ENCODE results near the gene TADA1. TPM values are rescaled to one million over a fixed set of nuclear protein-coding genes. Genes with fewer than 3 reads are reported as not detected.
"Not testable (repeated sequence)": the region's sequence is repeated elsewhere in the genome, so short reads cannot be mapped to it uniquely, and the experiment has no call there.

TADA1 gene
- total RNA-seq, 1 donor from 2014 or later, result 14.7 TPM

DNA sequence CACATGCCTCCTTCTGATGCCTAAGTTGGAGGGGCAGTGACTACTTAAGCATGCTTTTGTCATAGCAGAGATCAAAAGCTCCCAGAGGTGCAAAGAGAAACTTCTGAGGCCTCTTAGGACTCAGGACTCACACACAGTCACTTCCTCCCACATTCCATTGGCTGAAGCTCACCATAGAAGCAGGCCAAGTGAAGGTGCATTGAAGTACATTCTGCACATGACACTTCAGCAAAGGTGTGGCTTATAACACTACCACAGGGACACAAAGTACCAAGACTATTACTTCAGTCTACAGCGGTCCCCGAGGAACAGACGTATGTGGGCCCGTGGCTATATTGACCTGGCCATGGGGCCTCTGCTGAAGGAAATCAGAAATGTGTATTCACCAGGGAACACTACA, 39.3 kb downstream of the TADA1 start:
- Histone ChIP-seq H3K27me3 (ENCODE audit: control insufficient read depth, insufficient read depth, low read length) (no peaks in the 10 kb centered on the region), H3K4me3 (ENCODE audit: low read depth, low read length) (no peak overlapping the region), H3K36me3 (ENCODE audit: control insufficient read depth, insufficient read depth, low read length) (peaks cover 5% of the 10 kb centered on the region)
- FAIRE-seq, result no peak
- TF ChIP-seq, protein P1, sequence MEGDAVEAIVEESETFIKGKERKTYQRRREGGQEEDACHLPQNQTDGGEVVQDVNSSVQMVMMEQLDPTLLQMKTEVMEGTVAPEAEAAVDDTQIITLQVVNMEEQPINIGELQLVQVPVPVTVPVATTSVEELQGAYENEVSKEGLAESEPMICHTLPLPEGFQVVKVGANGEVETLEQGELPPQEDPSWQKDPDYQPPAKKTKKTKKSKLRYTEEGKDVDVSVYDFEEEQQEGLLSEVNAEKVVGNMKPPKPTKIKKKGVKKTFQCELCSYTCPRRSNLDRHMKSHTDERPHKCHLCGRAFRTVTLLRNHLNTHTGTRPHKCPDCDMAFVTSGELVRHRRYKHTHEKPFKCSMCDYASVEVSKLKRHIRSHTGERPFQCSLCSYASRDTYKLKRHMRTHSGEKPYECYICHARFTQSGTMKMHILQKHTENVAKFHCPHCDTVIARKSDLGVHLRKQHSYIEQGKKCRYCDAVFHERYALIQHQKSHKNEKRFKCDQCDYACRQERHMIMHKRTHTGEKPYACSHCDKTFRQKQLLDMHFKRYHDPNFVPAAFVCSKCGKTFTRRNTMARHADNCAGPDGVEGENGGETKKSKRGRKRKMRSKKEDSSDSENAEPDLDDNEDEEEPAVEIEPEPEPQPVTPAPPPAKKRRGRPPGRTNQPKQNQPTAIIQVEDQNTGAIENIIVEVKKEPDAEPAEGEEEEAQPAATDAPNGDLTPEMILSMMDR (IDR thresholded peaks at IDR 0.05; ENCODE audit: insufficient read depth, low read length, severe bottlenecking), result no peak
- peak; percentile 78 for DNase-seq (ENCODE audit: low read depth)

GRCh38 chr1:166829762-166830161, 46.3 kb downstream of the TADA1 start:
- not testable (repeated sequence) for FAIRE-seq; H3K4me3 ChIP-seq (ENCODE audit: low read depth, low read length); H3K27me3 ChIP-seq (ENCODE audit: control insufficient read depth, insufficient read depth, low read length); H3K36me3 ChIP-seq (ENCODE audit: control insufficient read depth, insufficient read depth, low read length); DNase-seq (ENCODE audit: low read depth)

- Histone ChIP-seq H3K36me3 (ENCODE audit: control insufficient read depth, insufficient read depth, low read length) (no peaks in the 10 kb centered on the region), H3K4me3 (ENCODE audit: low read depth, low read length) (no peak overlapping the region), H3K27me3 (ENCODE audit: control insufficient read depth, insufficient read depth, low read length) (no peaks in the 10 kb centered on the region)
- FAIRE-seq (no peak), DNase-seq (ENCODE audit: low read depth) (no peak)
- TF ChIP-seq, protein P1 (IDR thresholded peaks at IDR 0.05; ENCODE audit: insufficient read depth, low read length, severe bottlenecking), result no peak
These were observed 48.6 kb downstream of the TADA1 start for GRCh38 chr1:166827426-166827825.

DNA sequence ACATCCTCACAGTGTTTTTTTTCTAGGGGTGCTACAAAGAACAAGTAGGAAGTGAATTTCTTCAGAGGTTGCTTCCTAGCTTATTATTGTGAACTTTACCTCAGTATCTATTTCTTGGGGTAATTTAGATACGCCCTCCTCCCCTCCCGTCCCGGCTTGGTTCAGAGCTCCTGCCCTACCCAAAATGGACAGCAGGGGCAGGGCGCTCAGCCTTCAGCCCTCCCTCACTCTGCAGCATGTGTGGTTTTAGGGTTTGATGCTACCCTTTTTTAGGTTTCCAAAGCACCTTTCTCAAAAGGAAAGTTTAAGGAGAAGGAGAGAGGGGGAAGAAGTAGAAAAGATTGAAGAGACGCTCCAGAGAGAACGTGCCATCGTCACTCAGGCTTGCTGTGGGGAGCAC, 53.7 kb downstream of the TADA1 start:
- Histone ChIP-seq H3K36me3 (ENCODE audit: control insufficient read depth, insufficient read depth, low read length) (no peaks in the 10 kb centered on the region), H3K4me3 (ENCODE audit: low read depth, low read length) (no peak overlapping the region), H3K27me3 (ENCODE audit: control insufficient read depth, insufficient read depth, low read length) (no peaks in the 10 kb centered on the region)
- TF ChIP-seq, protein P1 (IDR thresholded peaks at IDR 0.05; ENCODE audit: insufficient read depth, low read length, severe bottlenecking), result peak; percentile 11
- FAIRE-seq, result no peak
- no peak for DNase-seq (ENCODE audit: low read depth)

DNA sequence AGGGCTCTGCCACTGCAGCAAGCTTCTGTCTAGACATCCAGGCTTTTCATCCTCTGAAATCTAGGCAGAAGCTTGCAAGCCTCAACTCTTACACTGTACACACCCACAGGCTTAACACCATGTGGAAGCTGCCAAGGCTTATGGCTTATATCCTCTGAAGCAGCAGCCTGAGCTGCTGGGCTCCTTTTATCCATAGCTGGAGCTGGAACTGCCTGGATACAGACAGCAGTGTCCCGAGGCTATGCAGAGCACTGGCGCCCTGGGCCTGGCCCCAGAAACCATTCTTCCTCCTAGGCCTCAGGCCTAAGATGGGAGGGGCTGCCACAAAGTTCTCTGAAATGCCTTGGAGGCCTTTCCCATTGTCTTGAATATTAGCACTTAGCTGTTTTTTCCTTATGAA, 56.1 kb downstream of the TADA1 start:
- TF ChIP-seq, protein P1 (IDR thresholded peaks at IDR 0.05; ENCODE audit: insufficient read depth, low read length, severe bottlenecking), result no peak
- H3K36me3 ChIP-seq (ENCODE audit: control insufficient read depth, insufficient read depth, low read length), result no peaks in the 10 kb centered on the region
- H3K4me3 ChIP-seq (ENCODE audit: low read depth, low read length), result no peak overlapping the region
- DNase-seq (ENCODE audit: low read depth), result no peak
- no peak for FAIRE-seq
- H3K27me3 ChIP-seq (ENCODE audit: control insufficient read depth, insufficient read depth, low read length), result no peaks in the 10 kb centered on the region

GRCh38 chr1:166814611-166815010, 61.5 kb downstream of the TADA1 start:
- FAIRE-seq (no peak), DNase-seq (ENCODE audit: low read depth) (peak; percentile 12)
- TF ChIP-seq, protein P1 (IDR thresholded peaks at IDR 0.05; ENCODE audit: insufficient read depth, low read length, severe bottlenecking), result no peak
- Histone ChIP-seq H3K4me3 (ENCODE audit: low read depth, low read length) (no peak overlapping the region), H3K27me3 (ENCODE audit: control insufficient read depth, insufficient read depth, low read length) (no peaks in the 10 kb centered on the region), H3K36me3 (ENCODE audit: control insufficient read depth, insufficient read depth, low read length) (no peaks in the 10 kb centered on the region)

Measured in bronchial epithelial cell (primary cell).